ENCODE results near the gene KRT2. TPM values are rescaled to one million over a fixed set of nuclear protein-coding genes. Genes with fewer than 3 reads are reported as not detected.

The KRT2 gene
- total RNA-seq, 1 experiment from 2014 or later: not detected

GRCh38 chr12:52663420-52663819, 11.4 kb upstream of the KRT2 start:
- no peak for DNase-seq (ENCODE audit: low read depth)

GRCh38 chr12:52662918-52663229, 10.9 kb upstream of the KRT2 start:
- no peak for DNase-seq (ENCODE audit: low read depth)

GRCh38 chr12:52662093-52662917, 10.3 kb upstream of the KRT2 start:
- DNase-seq (ENCODE audit: low read depth): no peak

GRCh38 chr12:52661668-52662067, 9.7 kb upstream of the KRT2 start:
- DNase-seq (ENCODE audit: low read depth): no peak

GRCh38 chr12:52660934-52661499, 9.0 kb upstream of the KRT2 start:
- DNase-seq (ENCODE audit: low read depth): no peak

- no peak for DNase-seq (ENCODE audit: low read depth)
Observed at GRCh38 chr12:52659951-52660350, 7.9 kb upstream of the KRT2 start.

- DNase-seq (ENCODE audit: low read depth): no peak
Observed at GRCh38 chr12:52659395-52659794, 7.4 kb upstream of the KRT2 start.

GRCh38 chr12:52658196-52658595, 6.2 kb upstream of the KRT2 start:
- DNase-seq (ENCODE audit: low read depth): no peak

GRCh38 chr12:52657250-52657902, 5.4 kb upstream of the KRT2 start:
- no peak for DNase-seq (ENCODE audit: low read depth)

GRCh38 chr12:52656616-52657015, 4.6 kb upstream of the KRT2 start:
- no peak for DNase-seq (ENCODE audit: low read depth)

- DNase-seq (ENCODE audit: low read depth): no peak
Observed at GRCh38 chr12:52655720-52656124, 3.7 kb upstream of the KRT2 start.

- no peak for DNase-seq (ENCODE audit: low read depth)
Observed at GRCh38 chr12:52655251-52655650, 3.2 kb upstream of the KRT2 start.

GRCh38 chr12:52650520-52651081, 1.4 kb downstream of the KRT2 start:
- peak; percentile 27 for DNase-seq (ENCODE audit: low read depth)

- DNase-seq (ENCODE audit: low read depth): no peak
Observed at GRCh38 chr12:52649066-52649465, 2.9 kb downstream of the KRT2 start.

- DNase-seq (ENCODE audit: low read depth): no peak
Observed at GRCh38 chr12:52648012-52648550, 3.9 kb downstream of the KRT2 start.

- DNase-seq (ENCODE audit: low read depth): no peak
Observed at GRCh38 chr12:52647601-52648000, 4.4 kb downstream of the KRT2 start.

GRCh38 chr12:52646613-52647012, 5.4 kb downstream of the KRT2 start:
- no peak for DNase-seq (ENCODE audit: low read depth)

- no peak for DNase-seq (ENCODE audit: low read depth)
Observed at GRCh38 chr12:52645982-52646381, 6.0 kb downstream of the KRT2 start.

GRCh38 chr12:52645120-52645761, 6.8 kb downstream of the KRT2 start:
- DNase-seq (ENCODE audit: low read depth): no peak

GRCh38 chr12:52644078-52644415, 8.0 kb downstream of the KRT2 start:
- DNase-seq (ENCODE audit: low read depth): no peak

GRCh38 chr12:52643233-52644077, 8.6 kb downstream of the KRT2 start:
- no peak for DNase-seq (ENCODE audit: low read depth)

Measured in M059J (cell line).